Airway epithelial cell (primary cell): ENCODE measurements around the gene SLC44A5. TPM values are rescaled to one million over a fixed set of nuclear protein-coding genes. Genes with fewer than 3 reads are reported as not detected.

Experiments used
- total RNA-seq: library from RNA; depleted of rRNA; stranded (reverse); fragments of >200 nt; gene quantifications from 2 replicates; pipeline ENCODE4 v1.2.3, GENCODE V29; 2015

Gene SLC44A5
- 0.07 TPM in 1 of 2 replicates, not detected in the other for total RNA-seq

DNA sequence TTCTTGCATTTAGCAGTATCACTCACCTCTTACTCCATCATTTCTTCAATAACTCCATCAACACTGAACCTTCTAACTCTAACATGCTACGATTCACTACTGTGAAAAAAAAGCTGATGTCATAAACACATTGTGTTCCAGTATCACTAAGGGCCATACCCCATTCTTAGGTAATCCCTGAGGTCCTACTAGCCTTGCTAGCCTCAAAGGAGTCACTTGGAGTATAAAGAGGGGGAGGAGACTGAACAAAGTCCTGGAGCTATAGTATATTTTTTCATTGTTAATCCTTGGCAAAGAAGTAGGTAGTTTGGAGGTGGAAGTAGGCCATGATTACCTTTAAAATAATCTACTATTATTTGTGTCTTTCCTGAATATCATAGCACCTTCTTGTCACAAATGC, at the start of gene SLC44A5:
TSS of gene SLC44A5 (minus strand) at position 101 of the 400 bp plus-strand sequence. CDS start 69,667 bp downstream, outside the sequence.

Other genes starting within 250 kb of the SLC44A5 start
- 28.6 and 30.0 TPM in 2 replicates for gene ACADM, start 113.6 kb upstream of the SLC44A5 start, total RNA-seq
- 77.8 and 79.1 TPM in 2 replicates for gene RABGGTB, start 175.1 kb upstream of the SLC44A5 start, total RNA-seq
- gene MSH4, start 185.8 kb upstream of the SLC44A5 start, total RNA-seq, result not detected in 2 replicates